Measurements from ENCODE around the gene POC1A.

POC1A gene

DNA sequence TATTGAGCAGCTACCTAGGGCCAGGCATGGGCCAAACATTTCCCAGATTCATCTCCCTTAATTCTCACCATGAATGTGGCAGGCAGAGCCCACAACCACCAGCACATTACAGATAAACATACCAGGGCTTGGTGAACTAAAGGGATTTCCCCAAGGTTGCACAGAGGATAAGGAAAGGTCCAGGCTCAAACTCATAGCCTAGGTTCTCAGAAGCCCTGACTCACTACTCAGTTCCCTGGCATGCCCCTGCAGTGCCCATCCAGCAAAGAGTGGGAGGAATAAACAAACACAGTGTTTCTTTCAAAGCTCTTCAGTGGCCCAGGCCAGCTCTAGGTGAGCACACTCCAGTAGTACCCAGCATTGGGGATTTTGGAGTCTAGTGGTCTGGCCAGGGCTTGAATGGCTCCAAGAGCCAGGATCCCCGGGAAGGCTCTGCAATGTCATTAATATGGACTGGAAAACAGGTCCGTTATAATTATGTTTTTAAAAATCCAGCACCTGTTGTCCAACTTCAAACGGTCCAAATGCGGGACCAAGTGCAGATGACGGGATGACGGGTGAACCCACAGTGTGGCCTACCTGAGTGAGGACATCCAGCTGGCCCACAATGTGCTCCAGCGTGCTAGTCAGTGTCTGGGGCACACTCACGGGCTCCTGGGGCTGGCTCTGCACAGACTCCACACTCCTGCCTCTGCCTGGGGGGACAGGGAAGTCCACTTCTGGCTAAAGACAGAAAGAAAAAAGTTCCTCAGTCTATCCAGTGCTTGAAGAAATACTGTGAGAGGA lies 58.0 kb downstream of the POC1A start:
- no peak for DNase-seq

DNA sequence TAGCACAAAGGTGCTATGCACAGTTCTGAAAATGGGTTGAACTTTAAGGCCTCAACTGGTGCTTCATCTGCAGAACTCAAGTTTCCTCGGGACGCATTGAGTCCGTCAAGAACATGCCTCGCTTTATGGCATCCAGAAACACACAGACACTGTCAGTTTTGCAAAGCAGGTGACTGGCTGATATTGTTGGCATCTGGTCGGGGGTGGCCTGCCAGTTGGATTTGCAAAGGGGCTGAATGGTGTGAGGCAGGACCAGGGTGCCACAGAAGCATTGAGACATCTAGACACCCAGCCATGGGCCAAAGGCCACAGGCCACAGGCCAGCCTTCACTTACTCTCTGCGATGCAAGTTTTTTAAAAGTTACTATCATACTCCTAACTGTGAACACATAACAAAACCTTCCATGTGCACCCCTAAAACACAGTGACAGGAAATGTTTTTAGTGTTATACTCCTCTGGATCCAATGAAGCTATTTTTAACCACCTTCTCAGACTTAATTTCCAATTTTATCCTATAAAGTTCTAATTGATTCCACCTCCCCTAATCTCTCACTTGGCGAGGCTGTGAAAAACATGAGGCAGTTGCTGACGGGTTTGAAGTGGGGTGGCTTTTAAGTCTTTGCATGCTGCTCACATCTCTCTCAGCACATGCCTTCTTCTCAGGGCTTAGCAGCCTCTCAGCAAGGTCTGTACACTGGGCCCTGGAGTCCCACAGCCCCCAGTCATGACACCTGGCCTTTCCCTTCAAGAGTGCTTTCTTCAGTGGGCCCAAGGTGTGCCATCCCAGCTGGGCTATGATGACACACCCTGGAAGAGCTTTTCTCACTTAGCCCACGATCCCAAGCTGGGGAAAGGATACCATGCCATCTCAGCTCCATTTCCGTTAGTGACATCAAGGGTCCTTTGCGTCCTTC lies 59.4 kb downstream of the POC1A start:
- DNase-seq: no peak

DNA sequence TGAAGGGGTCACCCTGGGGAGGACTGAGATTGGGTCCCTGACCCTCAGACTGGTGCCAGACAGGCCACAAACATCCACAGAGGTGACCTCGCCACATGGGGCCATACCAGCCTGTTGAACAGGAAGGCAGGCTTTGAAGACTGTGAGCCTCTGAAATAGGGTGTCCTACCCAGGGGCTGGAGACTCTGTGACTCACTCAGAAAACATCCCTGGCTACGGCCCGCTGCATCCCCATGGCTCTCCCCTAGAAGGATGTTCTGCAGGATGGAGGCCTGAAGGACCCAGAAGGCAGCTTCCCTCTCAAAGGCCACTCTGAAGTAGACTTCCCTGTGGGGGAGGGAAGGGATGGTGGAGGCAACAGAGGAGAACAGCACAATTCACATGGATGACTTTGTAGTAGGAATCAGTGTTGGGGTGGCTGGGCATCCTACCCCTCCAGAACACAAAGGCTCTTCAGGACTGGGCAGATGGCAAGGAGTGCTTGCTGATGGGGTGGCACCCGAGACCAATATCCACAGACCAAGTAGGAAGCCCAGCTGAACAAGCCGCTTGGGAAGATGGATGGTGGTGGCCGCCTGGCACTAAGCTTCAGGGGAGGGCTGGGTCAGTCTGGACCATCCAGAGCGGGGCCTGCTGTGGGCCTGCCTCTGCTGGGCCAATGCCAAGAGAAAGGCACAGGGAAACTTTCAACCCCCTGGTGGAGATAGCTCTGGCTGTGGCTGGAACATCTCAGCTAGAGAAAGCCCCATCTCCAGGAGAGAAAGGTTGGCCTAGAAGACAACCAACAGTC lies 60.3 kb downstream of the POC1A start:
- no peak for DNase-seq

DNA sequence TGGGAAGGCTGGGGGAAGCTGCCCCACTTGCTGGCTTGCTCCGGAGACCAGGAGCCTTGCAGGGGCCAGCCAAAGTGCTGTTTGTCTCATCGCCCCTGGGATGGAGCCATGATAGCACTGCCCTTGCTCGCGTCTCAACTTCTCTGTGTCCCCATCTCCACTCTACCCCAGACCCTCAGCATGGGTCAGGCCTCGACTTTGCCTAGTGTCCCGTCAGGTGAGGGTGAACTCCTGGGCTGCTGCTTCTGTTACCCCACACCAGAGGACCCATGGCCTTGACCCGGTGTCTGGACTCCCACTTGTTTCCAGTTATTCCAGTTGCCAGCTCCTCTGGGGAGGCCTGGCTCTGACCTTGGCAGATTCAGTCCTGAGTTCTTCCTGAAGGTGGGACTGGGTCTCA lies 61.3 kb downstream of the POC1A start:
- no peak for DNase-seq

DNA sequence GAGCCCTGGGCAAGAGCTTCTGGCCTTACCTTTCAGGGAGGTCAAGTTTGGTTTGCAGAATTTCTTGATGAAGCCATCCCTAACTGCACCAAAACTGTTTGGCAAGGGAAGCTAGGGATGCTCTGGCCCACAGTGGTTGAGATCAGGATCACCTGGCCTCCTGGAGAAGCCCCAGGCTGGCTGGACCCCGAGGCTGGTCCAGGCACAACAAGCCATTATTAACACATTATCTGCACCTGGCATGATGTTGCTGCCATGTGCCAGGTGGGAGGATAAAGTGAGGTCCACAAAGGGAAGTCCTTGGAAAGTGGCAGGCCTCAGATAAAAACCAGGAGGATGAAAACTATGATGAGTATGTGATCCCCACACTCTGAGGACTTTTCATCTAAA lies 62.0 kb downstream of the POC1A start:
- no peak for DNase-seq

DNA sequence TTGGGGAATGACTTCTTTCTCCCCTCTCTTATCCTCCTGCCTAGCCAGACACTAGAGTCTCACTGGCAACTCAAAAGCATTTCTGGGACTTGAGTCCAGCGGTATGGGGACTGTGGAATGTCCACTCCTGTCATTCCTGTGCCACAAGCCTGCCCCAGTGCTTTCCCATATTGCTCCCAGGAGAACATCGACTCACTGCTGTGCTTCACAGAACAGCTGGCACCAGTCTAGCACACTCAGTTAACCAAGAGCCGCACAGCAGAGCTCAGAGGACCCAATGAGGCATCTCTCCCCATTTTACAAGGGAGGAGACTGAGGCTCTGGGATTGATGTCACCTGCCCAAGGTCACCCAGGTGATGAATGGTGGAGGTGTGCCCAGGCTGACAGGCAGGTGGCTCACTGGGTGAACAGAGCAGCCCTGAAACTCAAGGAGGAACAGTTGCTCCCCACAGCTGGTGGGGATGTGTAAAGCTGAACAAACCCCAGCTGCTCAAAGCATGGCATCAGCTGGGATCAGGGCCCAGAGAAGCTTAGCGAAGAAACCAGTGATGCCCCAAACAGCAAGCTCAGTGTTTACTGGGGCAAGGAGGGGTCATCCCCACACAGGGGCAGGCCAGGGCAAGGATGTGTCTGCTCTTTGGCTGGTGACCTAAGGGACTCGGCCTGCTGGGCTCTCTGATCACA lies 62.5 kb downstream of the POC1A start:
- DNase-seq: no peak

DNA sequence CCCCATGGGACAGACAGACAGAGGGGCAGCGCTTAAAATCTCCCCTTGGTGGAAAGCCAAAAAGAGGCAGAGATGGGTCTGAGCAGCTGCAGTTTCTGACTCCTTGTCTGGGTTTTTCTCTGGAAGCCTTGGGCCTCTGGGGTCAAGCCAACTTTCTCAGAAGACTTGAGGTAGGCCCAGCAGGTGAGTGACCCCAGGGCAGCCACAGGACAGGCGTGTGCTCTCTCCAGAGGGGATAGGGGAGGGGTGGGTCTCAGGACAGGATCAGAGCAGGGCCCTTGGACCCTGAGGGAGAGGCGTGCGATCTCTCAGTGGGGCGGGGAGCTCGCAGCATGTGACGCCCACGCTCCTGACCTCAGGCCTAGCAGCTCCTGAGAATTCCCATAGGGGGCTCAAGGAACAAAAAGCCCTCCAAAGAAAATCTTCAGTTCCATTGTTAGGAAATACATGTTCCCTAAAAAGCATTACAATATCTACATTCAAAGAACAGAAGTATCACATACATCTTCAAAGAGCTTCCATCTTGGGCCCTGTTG lies 63.2 kb downstream of the POC1A start:
- DNase-seq: no peak

DNA sequence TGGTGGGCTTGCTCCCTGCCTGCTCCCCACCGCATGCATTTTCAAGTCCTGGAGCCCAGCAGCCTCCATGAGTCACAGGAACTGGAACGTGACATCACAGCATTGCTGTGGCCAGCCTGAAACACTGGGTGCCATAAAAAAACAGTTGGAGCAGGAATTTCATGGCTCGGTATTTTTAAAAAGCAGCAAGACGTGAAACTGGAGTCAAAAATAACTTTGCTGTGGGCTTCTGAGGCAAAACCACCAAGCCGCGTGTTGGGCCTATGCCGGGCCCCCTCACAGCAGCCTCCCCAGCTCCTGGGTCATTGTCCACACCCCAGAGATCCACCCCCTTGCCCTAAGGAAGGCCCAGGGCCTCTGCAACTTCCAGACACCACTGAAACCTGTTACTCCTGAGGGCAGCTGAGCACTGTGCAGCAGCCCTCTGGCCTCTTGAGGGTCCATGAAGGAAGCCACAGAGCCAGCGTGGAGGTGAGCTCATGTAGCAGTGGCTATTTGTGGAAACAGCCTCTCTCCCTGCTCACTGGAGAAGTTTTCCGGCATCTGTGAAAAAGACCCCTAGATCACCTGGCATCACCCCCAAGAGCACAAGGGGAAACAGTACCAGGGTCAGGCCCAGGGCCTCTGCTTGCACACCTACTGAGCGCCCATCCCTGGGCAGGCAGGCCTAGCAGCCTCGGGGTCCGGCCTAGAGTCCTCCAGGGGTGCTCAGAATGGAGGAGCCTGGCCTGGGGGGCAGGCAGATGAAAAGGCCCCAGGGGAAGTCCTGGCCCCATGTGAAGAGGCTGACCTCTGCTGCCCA lies 63.9 kb downstream of the POC1A start:
- DNase-seq: no peak

DNA sequence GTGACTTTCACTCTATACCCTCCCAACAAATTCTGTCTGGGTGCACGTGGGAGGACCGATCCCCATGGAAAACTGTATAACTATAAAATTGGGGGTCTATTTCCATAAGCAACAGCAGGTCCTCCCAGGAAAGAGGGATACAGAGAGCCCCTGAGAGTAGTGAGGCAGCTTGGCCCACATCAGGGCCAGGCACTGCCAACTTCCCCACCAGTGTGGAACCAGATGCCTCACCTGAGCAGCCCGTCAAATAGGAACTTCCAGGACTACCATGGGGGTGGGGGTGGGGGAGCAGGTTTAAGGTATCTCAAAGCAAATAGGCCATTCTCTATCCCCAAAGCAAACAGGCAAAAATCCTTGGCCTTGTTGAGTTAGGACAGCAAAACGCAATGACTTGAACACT lies 64.5 kb downstream of the POC1A start:
- no peak for DNase-seq

DNA sequence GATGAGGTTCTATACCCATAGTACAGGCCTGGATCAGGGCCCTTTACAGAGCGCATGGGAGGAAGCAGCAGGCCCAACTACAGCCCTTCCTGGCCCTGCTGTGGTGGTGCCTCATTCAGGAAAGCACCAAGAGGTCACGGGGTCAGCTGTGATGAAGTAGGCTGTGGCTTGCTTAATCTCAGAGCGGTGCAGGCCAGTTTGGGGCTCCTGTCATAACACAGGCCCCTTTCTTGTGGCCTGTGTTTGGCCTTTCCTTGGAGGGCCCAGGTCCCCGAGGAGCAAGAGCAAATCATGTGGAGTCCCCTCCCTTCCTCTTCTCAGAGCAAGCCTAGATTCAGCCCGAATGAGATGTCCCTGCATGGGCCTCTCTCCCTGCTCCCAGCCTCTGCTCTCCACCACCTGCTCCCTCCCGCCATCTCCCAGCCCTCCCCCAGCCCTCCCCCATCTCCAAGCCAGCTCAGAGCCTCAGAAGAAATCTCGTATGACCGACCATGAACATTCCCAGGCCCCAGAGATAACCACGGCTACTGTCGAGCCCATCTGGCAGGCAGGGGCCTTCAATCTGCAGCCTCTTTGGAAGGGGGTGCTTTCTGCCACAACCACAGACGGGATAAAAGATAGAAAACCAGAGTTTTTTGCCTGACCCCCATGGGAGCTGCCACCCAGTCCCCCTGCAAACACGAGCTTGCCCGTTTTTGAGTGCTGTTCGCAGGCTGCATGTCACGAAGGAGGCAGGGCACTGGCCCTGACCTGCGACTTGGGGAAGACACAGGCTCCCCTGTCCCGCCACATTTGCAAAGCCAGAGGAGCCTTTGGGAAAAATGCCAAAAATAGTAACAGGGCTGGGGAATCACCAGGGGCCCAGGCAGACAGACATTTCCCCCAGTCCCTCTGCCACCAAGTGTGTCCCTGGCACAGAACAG lies 65.5 kb downstream of the POC1A start:
- no peak for DNase-seq

DNA sequence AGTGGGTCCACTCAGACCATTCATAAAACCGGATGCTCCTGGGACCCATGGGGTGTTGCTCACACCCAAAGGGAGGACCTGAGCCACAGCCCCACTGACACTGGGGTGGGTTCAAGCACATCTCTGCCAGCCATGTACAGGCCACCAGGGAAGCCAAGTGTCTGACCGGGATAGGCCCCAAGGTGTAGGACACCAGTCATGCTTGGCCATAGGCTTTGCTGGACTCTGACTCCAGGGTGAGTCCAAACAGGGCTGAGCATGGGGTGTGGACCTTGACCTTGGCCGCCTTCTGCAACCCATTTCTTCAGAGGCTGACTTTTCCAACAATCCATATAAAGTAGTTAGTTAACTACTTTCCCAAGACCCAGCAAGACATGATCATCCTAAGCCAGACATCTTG lies 66.5 kb downstream of the POC1A start:
- DNase-seq: no peak

DNA sequence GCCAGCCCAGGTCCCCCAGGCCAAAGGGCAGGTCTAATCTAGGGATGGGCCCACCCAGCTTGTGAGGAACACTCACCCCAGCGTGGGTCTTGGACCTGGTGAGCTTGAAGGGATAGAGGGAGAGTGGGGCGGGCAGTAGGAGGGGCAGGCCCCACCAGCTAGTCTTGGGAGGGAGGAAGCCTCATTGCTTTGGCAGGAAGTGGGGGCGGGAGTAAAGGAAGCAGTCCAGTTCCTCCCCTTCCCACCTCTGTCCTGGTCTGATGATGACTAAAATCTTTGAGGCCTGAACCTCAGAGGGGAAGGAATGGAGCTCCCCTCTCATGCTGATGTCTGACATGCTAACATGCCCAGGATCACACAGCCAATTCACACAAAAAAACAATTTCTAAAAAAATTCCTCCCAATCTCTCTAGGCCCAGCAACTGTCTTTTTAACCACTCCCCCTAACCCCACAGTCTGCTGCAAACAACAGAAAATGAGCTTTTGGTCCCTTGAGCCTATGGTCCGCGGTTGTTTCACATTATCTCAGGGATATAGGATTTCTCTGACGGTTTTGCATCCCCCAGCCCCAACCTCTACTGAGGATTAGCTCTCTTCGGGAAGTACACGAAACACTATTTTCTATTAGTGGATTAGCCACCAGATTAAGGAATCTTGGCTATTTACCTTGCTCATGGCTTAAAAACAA lies 67.1 kb downstream of the POC1A start:
- DNase-seq: no peak

DNA sequence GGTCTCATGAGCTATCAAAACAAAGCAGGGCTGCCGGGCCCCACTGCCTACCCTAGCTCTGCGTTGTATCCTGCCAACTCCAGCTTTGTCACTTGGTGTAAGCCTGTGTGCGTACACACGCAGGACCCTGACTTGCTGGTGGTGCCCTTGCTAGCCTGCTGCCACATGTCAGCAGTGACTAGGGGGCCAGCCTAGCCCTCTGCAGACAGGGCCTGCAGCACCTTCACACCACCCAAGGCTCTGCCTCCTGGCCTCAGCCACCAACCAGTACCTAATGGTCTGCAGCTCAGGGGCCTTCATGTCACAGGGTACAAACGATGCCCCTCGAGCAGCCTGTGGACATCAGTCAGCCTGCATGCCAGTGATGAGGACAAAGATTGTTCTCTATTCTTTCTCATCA lies 67.8 kb downstream of the POC1A start:
- DNase-seq: no peak

DNA sequence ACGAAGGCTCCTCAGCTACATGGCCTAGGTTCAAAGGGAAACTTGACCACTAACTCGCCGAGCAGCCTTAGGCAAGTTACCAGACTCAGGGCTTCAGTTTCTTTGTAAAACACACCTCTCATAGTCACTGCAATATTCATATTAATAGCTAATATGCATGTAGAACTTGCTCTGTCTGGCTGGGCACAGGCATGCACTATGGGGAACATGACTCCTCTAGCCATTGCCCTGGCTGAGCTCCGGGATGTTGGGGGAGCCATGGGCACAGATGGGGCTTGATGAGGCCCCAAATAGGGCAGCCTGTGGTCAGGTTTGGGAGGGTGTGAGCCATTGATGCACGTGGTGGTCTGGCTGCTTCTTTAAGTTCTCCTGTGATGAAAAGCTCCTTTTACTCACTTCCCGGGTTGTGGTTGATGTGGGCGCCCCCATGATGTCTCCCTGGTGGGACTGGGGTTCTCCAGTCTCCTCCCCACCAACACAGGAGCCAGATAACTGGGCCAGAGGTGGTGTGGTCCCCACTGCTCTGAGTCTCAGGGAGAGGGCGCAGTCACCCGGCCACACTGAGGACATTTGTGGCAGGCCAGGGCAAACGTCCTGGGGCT lies 68.4 kb downstream of the POC1A start:
- no peak for DNase-seq

DNA sequence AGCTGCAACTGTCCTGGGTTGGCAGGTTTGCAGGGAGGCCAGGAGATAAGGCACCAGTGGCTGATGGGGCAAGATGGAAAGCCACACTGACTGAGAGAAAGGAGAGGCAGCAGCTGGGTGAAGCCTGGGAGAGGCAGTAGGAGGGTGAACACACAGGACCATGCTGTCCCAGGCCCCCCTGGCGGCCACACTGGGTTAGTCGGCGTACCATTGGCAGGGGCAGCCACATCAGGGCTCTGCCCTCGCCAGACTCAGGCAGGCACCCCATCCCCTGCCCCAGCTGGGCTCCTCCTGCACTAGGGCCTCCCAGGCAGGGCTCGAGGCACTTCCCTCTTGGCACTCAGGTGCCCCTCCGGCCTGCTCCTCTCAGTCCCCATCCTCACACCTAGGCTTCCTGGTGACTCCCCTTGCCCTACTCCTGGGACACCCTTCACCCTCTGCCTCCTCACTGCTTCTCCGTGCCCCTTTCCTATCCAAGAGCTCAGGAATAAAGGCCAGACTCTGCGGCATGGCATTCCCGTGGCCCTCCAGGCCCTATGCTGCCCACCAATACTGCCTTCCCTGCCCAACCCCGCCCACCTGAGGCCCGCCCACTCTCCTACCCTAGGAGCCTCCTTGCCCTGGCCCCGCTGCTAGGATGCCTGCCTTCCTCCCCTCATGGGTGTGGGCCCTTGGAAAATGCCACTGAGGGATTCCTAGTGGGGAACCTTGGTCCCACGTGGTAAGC lies 69.1 kb downstream of the POC1A start:
- no peak for DNase-seq

DNA sequence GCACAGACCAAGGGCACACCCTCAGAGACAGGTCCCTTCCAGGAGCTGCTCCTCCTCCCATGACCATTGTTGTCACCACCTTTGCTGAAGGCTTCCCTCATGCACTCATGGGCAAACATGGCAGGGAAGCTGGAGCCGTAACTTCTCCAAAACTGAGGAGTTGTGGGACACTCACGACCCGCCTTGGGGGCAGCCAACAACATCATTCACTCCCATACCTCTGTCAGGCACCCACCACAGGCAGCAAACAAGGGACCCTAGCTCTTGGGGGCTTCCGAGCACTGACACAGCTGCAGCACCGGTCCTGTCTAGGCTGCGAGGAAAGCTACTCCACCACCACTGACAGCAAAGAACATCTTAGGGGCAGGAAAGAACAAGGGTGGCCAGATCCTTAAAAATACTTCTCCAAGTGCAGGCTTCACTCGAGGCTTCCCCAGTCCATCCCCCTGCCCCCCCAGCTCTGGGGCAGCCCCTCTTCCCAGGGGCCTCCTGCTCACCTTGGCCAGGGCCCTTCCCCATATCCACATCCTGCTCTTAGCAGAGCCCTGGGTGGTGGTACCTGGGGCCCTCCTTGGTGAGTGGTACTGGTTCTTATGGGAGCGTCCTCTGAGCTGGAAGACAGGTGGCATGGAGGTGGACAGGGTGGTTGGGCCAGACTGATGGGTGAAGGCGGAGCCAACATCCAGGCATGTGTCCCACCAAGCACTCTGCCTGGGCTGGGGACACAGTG lies 69.8 kb downstream of the POC1A start:
- no peak for DNase-seq

DNA sequence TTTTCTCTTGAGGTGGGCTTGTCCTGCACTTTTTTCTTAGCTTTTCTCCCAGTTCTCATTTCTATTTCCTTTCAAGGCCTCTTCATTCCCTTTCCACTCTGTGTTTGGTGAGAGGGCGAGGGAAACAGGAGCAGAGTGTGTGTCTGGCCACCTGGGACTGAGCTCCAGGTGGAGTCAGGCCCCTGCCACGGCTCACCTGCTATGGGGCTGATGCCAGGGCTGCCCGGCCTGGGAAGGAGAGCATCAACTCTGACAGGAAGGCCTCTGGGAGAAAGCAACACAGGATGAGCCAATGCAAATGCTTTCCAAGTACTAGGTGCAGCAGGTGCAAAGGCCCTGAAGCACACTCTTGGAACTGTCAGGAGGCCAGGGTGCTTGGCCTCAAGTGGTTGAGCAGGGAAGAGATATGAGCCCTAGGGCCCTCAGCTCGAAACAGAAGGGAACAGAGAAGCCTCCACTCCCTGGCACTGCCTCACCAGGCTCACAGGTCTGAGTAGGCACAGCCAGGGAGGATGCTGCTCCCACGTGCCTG lies 70.6 kb downstream of the POC1A start:
- DNase-seq: no peak

DNA sequence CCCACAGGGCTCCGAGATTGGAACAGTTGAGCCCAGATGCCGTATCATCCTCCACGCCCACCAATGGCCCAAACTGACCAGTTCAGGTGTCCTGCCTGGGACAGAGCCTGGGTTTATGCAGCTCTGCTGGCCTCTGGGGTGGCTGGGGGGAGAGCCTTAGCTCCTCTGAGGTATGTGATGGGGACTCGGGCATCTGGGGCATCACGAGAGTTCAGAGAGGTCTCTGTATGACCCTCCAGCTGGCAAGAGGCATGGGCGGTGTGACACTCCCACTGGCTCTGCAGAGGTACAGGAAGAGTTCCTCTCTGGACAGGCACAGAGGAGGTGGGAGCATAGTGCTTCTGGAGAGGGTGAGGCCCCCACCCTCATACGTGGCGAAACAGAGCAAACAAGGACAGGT lies 71.3 kb downstream of the POC1A start:
- no peak for DNase-seq
